ENCODE data around the gene RPP38.

RPP38 gene

GRCh38 chr10:15137636-15138035, 40.5 kb downstream of the RPP38 start:
- no peak overlapping the region for H3K4me3 ChIP-seq (ENCODE audit: low read depth, low read length)
- no peak for TF ChIP-seq CTCF (IDR thresholded peaks at IDR 0.05; ENCODE audit: borderline replicate concordance, insufficient read depth, low read depth, low read length)

GRCh38 chr10:15140698-15141097, 43.5 kb downstream of the RPP38 start:
- H3K4me3 ChIP-seq (ENCODE audit: low read depth, low read length) = no peak overlapping the region
- no peak for TF ChIP-seq CTCF (IDR thresholded peaks at IDR 0.05; ENCODE audit: borderline replicate concordance, insufficient read depth, low read depth, low read length)

DNA sequence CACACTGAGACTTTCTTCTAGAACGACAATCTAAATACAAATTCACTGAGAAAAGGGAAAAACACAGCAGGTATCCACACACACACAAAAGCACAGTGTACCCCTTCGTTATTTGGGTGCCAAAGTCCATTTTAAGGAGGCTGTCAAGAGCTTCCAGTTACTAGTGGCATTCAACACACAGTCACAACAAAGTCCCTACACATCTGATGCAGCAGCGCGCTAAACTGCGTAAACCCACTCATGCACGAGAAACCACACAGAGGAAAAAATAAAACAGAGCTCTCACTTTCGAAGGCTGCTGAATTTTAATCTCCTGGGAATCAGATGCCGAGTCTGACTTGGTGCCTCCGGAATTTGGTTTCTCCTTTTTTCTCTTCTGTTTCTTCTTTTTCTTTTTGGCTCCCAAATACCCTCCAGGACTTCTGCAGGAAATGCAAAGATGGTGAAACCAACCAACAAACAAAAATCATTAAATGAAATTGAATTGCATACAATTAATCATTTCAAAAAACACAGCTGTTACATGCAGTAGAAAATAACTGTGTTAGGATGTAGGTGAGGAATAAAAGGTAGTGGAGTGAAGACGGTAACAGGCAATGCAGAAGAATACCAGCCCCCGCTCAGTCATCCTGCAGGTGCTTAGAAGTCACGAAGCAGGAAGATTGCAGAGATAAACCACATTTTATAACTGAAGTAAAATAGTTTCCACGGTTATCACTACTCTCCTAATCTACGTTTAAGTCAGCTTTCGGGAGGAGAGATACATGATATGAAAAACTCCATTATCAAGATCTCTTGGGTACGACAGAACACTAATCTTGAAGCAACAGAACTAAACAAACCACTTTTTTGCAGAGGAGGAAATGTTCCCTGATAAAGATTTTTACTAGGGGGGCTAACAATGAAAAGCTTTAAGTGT, 44.2 kb downstream of the RPP38 start:
- no peak overlapping the region for H3K4me3 ChIP-seq (ENCODE audit: low read depth, low read length)
- no peak for TF ChIP-seq CTCF (IDR thresholded peaks at IDR 0.05; ENCODE audit: borderline replicate concordance, insufficient read depth, low read depth, low read length)

- no peak overlapping the region for H3K4me3 ChIP-seq (ENCODE audit: low read depth, low read length)
- no peak for TF ChIP-seq CTCF (IDR thresholded peaks at IDR 0.05; ENCODE audit: borderline replicate concordance, insufficient read depth, low read depth, low read length)
Observed at GRCh38 chr10:15144788-15145187, 47.6 kb downstream of the RPP38 start.

DNA sequence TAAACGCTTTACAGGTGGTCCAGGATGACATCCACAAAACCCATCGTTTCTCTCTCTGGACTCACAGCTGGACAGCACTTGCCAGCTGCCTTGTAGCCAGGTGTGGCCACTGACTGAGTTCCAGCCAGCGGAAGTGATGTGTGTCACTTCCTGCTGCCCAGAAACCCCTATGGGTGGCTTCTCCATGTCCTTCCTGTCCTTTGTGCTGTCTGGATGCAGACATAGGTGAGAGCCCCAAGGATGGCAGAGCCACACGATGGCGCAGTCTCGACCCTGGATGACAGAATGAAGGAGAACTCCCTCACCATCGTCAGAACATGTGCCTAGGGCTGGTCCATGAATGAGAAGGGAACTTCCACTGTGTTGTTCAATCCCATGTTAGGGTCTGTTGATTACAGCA, 49.2 kb downstream of the RPP38 start:
- TF ChIP-seq CTCF (IDR thresholded peaks at IDR 0.05; ENCODE audit: borderline replicate concordance, insufficient read depth, low read depth, low read length) = no peak
- H3K4me3 ChIP-seq (ENCODE audit: low read depth, low read length) = no peak overlapping the region

DNA sequence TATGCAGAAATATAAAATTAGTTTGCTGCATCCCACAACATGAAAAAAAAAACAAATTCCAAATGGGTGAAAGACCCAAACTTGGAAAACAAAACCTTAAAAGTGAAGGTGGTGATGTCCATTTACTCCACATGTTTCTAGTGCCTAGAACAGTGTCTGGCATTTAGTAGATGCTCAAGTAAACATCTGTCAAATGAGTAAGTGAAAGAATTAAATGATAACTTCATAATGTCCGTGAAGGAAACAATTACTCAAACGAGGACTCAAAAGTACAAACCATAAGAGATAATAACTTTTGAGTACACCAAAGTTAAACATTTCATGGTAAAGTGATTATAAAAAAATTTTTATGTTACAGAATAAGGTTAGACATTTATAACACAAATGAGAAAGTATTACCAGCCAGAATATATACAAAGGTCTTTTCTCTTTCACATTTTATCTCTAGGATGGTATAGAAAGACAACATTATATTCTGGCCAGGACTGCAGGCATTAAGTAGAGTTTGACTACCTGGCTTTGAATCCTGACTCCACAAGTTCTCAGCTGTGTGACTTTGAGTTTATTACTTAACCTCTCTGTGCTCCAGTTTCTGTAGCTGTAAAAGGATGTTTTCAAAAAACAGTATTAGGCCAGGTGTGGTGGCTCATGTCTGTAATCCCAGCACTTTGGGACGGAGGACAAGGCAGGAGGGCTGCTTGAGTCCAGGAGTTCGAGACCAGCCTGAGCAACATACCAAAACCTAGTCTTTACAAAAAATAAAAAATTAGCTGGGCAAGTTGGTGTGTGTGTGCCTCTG, 50.6 kb downstream of the RPP38 start:
- TF ChIP-seq CTCF (IDR thresholded peaks at IDR 0.05; ENCODE audit: borderline replicate concordance, insufficient read depth, low read depth, low read length) = no peak
- H3K4me3 ChIP-seq (ENCODE audit: low read depth, low read length) = no peak overlapping the region
